PC-9 (cell line): ENCODE measurements around the gene WDR27.

ENCODE experiments used
- CTCF ChIP-seq: fragments of 200-600 bp; sonication (generic); conservative IDR thresholded peaks from 2 replicates; pipeline ENCODE4 v1.6.1; 2017; ENCODE audit warnings: mixed run types, antibody characterized with exemption, mild to moderate bottlenecking, moderate library complexity
- EZH2 ChIP-seq: fragments of 200-600 bp; sonication (generic); IDR thresholded peaks from 2 replicates; pipeline ENCODE4 v1.8.0; 2017; ENCODE audit warnings: antibody characterized with exemption, low read depth

DNA sequence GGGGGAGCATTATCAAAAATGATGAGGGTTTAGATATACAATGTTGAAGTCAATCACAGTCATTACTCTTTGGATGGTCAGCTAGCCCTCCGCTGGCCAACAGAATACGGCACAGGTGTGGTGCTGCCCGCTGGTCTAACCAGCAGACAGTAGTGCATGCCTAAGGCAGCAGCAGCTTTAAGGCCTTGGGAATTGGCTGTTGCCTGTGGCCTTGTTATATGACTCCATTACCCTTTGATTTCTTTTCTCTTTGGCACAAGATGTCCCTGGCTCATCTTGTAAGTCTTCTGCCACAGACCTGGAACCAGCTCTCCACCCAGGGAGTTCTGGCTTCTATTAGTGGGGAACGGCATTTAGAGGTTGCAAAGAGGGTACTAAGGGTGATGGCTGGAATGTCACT, 110.2 kb downstream of the WDR27 start:
- TF ChIP-seq EZH2 (no peak), CTCF (no peak)
